ENCODE measurements around the gene FERMT3. TPM values are rescaled to one million over a fixed set of nuclear protein-coding genes. Genes with fewer than 3 reads are reported as not detected.

Gene FERMT3
- total RNA-seq, 4 donors from 2014 or later, result 2.8 to 10.4 (median 6.1) TPM

- TF ChIP-seq POLR2A (IDR thresholded peaks at IDR 0.05) (peak in 1 of 2 donors; percentile 5), CTCF (IDR thresholded peaks at IDR 0.05 in 4 of 5, conservative IDR thresholded peaks at IDR 0.05 in 1 of 5) (no peak)
- Histone ChIP-seq H3K36me3 (no peaks in the 10 kb centered on the region), H3K27ac (peak overlapping the region; percentile 95 to 99 (median 96)), H3K4me3 (peak overlapping the region; percentile 86 to 92 (median 88)), H3K9me3 (no peaks in the 10 kb centered on the region), H3K27me3 (no peaks in the 10 kb centered on the region), H3K4me1 (peaks cover 48 to 55% of the 10 kb centered on the region in 2 donors)
- ATAC-seq (peak; percentile 32 to 48), DNase-seq (peak; percentile 41 to 74)
- intact Hi-C loops (cut with DNase I; ENCODE audit: low total_unique reads) (loop anchor here (1.0 to 5.0 kb wide), 3 partner anchors 19 to 59 kb away; partner anchors contain the start of genes MACROD1 and STIP1), in situ Hi-C loops (cut with MboI; ENCODE audit: low sequenced_read_pairs in 4 of 4) (no loop called here)
Measured at GRCh38 chr11:64226507-64227051, 20.1 kb downstream of the FERMT3 start.

- in situ Hi-C loops (cut with MboI; ENCODE audit: low sequenced_read_pairs in 4 of 4), result no loop called here
- DNase-seq (no peak), ATAC-seq (no peak)
- Histone ChIP-seq H3K9me3 (no peaks in the 10 kb centered on the region), H3K27ac (peak overlapping the region; percentile 95 to 99 (median 96)), H3K27me3 (no peaks in the 10 kb centered on the region), H3K4me3 (peak overlapping the region; percentile 86 to 92 (median 88)), H3K4me1 (peaks cover 47 to 53% of the 10 kb centered on the region in 2 donors), H3K36me3 (no peaks in the 10 kb centered on the region)
- TF ChIP-seq POLR2A (IDR thresholded peaks at IDR 0.05) (no peak), CTCF (IDR thresholded peaks at IDR 0.05 in 4 of 5, conservative IDR thresholded peaks at IDR 0.05 in 1 of 5) (no peak)
- intact Hi-C loops (cut with DNase I; ENCODE audit: low total_unique reads), result loop anchor here (2.0 to 5.0 kb wide), 2 partner anchors 41 to 60 kb away; partner anchors contain the start of genes MACROD1 and STIP1
Measured at GRCh38 chr11:64227405-64227956, 21.0 kb downstream of the FERMT3 start.

GRCh38 chr11:64229090-64229743, 22.7 kb downstream of the FERMT3 start:
- in situ Hi-C loops (cut with MboI; ENCODE audit: low sequenced_read_pairs in 4 of 4) (no loop called here), intact Hi-C loops (cut with DNase I; ENCODE audit: low total_unique reads) (loop anchor here (5.0 kb wide), 1 partner anchor 62 kb away; the partner anchor contains the start of gene MACROD1)
- Histone ChIP-seq H3K36me3 (no peaks in the 10 kb centered on the region), H3K27me3 (no peaks in the 10 kb centered on the region), H3K27ac (peak overlapping the region; percentile 90 to 97 (median 92)), H3K9me3 (no peaks in the 10 kb centered on the region), H3K4me1 (peaks cover 49 to 50% of the 10 kb centered on the region in 2 donors), H3K4me3 (peak overlapping the region in 3 of 4 donors; percentile 64 to 84 (median 76))
- ATAC-seq (no peak), DNase-seq (no peak)
- no peak for TF ChIP-seq CTCF (IDR thresholded peaks at IDR 0.05 in 4 of 5, conservative IDR thresholded peaks at IDR 0.05 in 1 of 5)
- no peak for TF ChIP-seq POLR2A (IDR thresholded peaks at IDR 0.05)

- intact Hi-C loops (cut with DNase I; ENCODE audit: low total_unique reads) (loop anchor here (5.0 kb wide), 1 partner anchor 62 kb away; the partner anchor contains the start of gene MACROD1), in situ Hi-C loops (cut with MboI; ENCODE audit: low sequenced_read_pairs in 4 of 4) (no loop called here)
- Histone ChIP-seq H3K27me3 (no peaks in the 10 kb centered on the region), H3K4me3 (peak overlapping the region; percentile 64 to 90 (median 80)), H3K27ac (peak overlapping the region; percentile 90 to 97 (median 92)), H3K4me1 (peaks cover 44 to 48% of the 10 kb centered on the region in 2 donors), H3K36me3 (no peaks in the 10 kb centered on the region), H3K9me3 (no peaks in the 10 kb centered on the region)
- ATAC-seq (no peak), DNase-seq (no peak)
- TF ChIP-seq CTCF (IDR thresholded peaks at IDR 0.05 in 4 of 5, conservative IDR thresholded peaks at IDR 0.05 in 1 of 5) (no peak), POLR2A (IDR thresholded peaks at IDR 0.05) (no peak)
Measured at GRCh38 chr11:64229744-64230170, 23.2 kb downstream of the FERMT3 start.

Measured in gastrocnemius medialis (tissue), 4 donors.